ENCODE results near the gene TMED4. TPM values are rescaled to one million over a fixed set of nuclear protein-coding genes. Genes with fewer than 3 reads are reported as not detected.

The TMED4 gene
- polyA plus RNA-seq, 2 donors: 24.3 to 26.4 TPM

DNA sequence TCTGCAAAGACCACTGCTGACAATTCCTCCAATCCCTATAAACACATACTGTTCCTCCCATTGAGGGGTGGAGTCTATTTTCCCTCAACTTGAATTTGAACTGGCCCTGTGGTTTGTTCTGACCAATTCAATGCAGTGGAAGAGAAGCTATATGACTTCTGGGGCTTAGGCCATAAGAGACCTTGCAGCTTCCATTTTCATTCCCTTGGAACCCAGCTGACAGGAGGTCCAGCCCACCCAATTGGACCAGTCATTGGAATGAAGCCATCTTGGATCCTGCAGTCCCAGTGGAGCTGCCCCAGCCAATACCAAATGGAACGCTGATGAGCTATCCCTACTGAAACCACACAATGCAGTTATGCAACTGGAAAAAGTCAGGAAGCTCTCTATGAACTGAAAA, 8.9 kb upstream of the TMED4 start:
- Histone ChIP-seq H3K9me3 (ENCODE audit: control insufficient read depth in 2 of 2, insufficient read depth in 1 of 2, low read depth in 1 of 2, low read length in 1 of 2) (no peaks in the 10 kb centered on the region), H3K27me3 (ENCODE audit: control insufficient read depth in 1 of 2, insufficient read depth in 2 of 2, low read length in 2 of 2) (no peaks in the 10 kb centered on the region), H3K4me1 (ENCODE audit: control insufficient read depth in 2 of 2, insufficient read depth in 2 of 2, low read length in 1 of 2) (no peaks in the 10 kb centered on the region), H3K27ac (ENCODE audit: low read depth in 2 of 2, low read length in 1 of 2) (no peak overlapping the region), H3K36me3 (ENCODE audit: control insufficient read depth in 2 of 2, insufficient read depth in 2 of 2, low read length in 1 of 2) (no peaks in the 10 kb centered on the region), H3K4me3 (ENCODE audit: low read depth in 1 of 2, low read length in 2 of 2) (no peak overlapping the region)
- 72 to 74% methylated on average over 1 of the region's 1 CpG for WGBS, 2 donors

GRCh38 chr7:44587843-44588711, 6.0 kb upstream of the TMED4 start:
- Histone ChIP-seq H3K36me3 (ENCODE audit: control insufficient read depth in 2 of 2, insufficient read depth in 2 of 2, low read length in 1 of 2) (no peaks in the 10 kb centered on the region), H3K27me3 (ENCODE audit: control insufficient read depth in 1 of 2, insufficient read depth in 2 of 2, low read length in 2 of 2) (no peaks in the 10 kb centered on the region), H3K4me1 (ENCODE audit: control insufficient read depth in 2 of 2, insufficient read depth in 2 of 2, low read length in 1 of 2) (no peaks in the 10 kb centered on the region), H3K27ac (ENCODE audit: low read depth in 2 of 2, low read length in 1 of 2) (no peak overlapping the region), H3K9me3 (ENCODE audit: control insufficient read depth in 2 of 2, insufficient read depth in 1 of 2, low read depth in 1 of 2, low read length in 1 of 2) (no peaks in the 10 kb centered on the region), H3K4me3 (ENCODE audit: low read depth in 1 of 2, low read length in 2 of 2) (no peak overlapping the region)
- WGBS, 2 donors: 18% methylated on average over 6 of the region's 6 CpGs

DNA sequence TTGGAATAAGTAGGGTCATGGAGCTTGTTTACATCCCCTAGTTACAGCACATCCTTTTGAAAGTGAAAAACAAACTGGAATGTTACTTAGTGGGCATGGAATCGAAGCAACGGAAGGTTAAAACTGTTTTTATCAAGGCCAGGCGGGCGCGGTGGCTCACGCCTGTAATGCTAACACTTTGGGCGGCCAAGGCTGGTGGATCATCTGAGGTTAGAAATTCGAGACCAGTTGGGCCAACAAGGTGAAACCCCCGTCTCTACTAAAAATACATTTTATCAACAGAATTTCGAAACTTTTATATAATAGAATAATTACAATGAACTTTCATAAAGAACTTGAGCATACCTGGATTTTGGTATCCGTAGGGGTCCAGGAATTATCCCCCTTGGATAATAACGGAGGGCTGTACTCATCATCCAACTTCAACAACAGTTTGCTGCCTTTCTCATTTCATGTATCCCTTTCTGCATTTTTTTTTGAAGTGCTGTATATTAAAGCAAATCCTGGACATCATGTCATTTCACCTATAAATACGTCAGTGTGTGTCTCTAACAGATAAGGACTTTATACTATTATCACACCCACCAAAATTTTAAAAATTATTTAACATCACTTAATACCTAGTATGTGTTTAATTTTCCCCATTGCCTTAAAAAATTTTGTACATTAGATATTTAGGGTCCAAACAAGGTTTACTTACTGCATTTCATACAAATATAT, 1.3 kb upstream of the TMED4 start:
- H3K27me3 ChIP-seq (ENCODE audit: control insufficient read depth in 1 of 2, insufficient read depth in 2 of 2, low read length in 2 of 2): no peaks in the 10 kb centered on the region
- H3K4me1 ChIP-seq (ENCODE audit: control insufficient read depth in 2 of 2, insufficient read depth in 2 of 2, low read length in 1 of 2): peaks cover 3 to 4% of the 10 kb centered on the region in 2 donors
- WGBS, 2 donors: 87 to 91% methylated on average over 13 of the region's 13 CpGs
- peaks cover 5 to 9% of the 10 kb centered on the region in 2 donors for H3K36me3 ChIP-seq (ENCODE audit: control insufficient read depth in 2 of 2, insufficient read depth in 2 of 2, low read length in 1 of 2)
- H3K9me3 ChIP-seq (ENCODE audit: control insufficient read depth in 2 of 2, insufficient read depth in 1 of 2, low read depth in 1 of 2, low read length in 1 of 2): no peaks in the 10 kb centered on the region
- peak overlapping the region; percentile 65 to 74 for H3K4me3 ChIP-seq (ENCODE audit: low read depth in 1 of 2, low read length in 2 of 2)
- H3K27ac ChIP-seq (ENCODE audit: low read depth in 2 of 2, low read length in 1 of 2): peak overlapping the region; percentile 99

- no peaks in the 10 kb centered on the region for H3K27me3 ChIP-seq (ENCODE audit: control insufficient read depth in 1 of 2, insufficient read depth in 2 of 2, low read length in 2 of 2)
- H3K27ac ChIP-seq (ENCODE audit: low read depth in 2 of 2, low read length in 1 of 2): peak overlapping the region; percentile 61 to 99
- peaks cover 3 to 4% of the 10 kb centered on the region in 2 donors for H3K4me1 ChIP-seq (ENCODE audit: control insufficient read depth in 2 of 2, insufficient read depth in 2 of 2, low read length in 1 of 2)
- WGBS, 2 donors: 14 to 16% methylated on average over 29 to 30 of the region's 30 CpGs
- peaks cover 5 to 9% of the 10 kb centered on the region in 2 donors for H3K36me3 ChIP-seq (ENCODE audit: control insufficient read depth in 2 of 2, insufficient read depth in 2 of 2, low read length in 1 of 2)
- H3K9me3 ChIP-seq (ENCODE audit: control insufficient read depth in 2 of 2, insufficient read depth in 1 of 2, low read depth in 1 of 2, low read length in 1 of 2): no peaks in the 10 kb centered on the region
- peak overlapping the region; percentile 65 to 74 for H3K4me3 ChIP-seq (ENCODE audit: low read depth in 1 of 2, low read length in 2 of 2)
These were observed 819 bp downstream of the TMED4 start for GRCh38 chr7:44580945-44581878.

- Histone ChIP-seq H3K9me3 (ENCODE audit: control insufficient read depth in 2 of 2, insufficient read depth in 1 of 2, low read depth in 1 of 2, low read length in 1 of 2) (no peaks in the 10 kb centered on the region), H3K27ac (ENCODE audit: low read depth in 2 of 2, low read length in 1 of 2) (no peak overlapping the region), H3K36me3 (ENCODE audit: control insufficient read depth in 2 of 2, insufficient read depth in 2 of 2, low read length in 1 of 2) (peaks cover 15 to 16% of the 10 kb centered on the region in 2 donors), H3K4me1 (ENCODE audit: control insufficient read depth in 2 of 2, insufficient read depth in 2 of 2, low read length in 1 of 2) (peaks cover 10 to 11% of the 10 kb centered on the region in 2 donors), H3K27me3 (ENCODE audit: control insufficient read depth in 1 of 2, insufficient read depth in 2 of 2, low read length in 2 of 2) (no peaks in the 10 kb centered on the region), H3K4me3 (ENCODE audit: low read depth in 1 of 2, low read length in 2 of 2) (no peak overlapping the region)
- WGBS, 2 donors: 75 to 81% methylated on average over 2 of the region's 2 CpGs
These were observed 5.8 kb downstream of the TMED4 start for GRCh38 chr7:44576228-44576627.

- Histone ChIP-seq H3K27me3 (ENCODE audit: control insufficient read depth in 1 of 2, insufficient read depth in 2 of 2, low read length in 2 of 2) (no peaks in the 10 kb centered on the region), H3K4me3 (ENCODE audit: low read depth in 1 of 2, low read length in 2 of 2) (no peak overlapping the region), H3K27ac (ENCODE audit: low read depth in 2 of 2, low read length in 1 of 2) (no peak overlapping the region), H3K9me3 (ENCODE audit: control insufficient read depth in 2 of 2, insufficient read depth in 1 of 2, low read depth in 1 of 2, low read length in 1 of 2) (no peaks in the 10 kb centered on the region), H3K36me3 (ENCODE audit: control insufficient read depth in 2 of 2, insufficient read depth in 2 of 2, low read length in 1 of 2) (peaks cover 19 to 25% of the 10 kb centered on the region in 2 donors), H3K4me1 (ENCODE audit: control insufficient read depth in 2 of 2, insufficient read depth in 2 of 2, low read length in 1 of 2) (peaks cover 6 to 9% of the 10 kb centered on the region in 2 donors)
These were observed 7.0 kb downstream of the TMED4 start for GRCh38 chr7:44575054-44575453.

GRCh38 chr7:44574287-44574872, 7.7 kb downstream of the TMED4 start:
- H3K4me3 ChIP-seq (ENCODE audit: low read depth in 1 of 2, low read length in 2 of 2): peak overlapping the region; percentile 85 to 96
- peak overlapping the region; percentile 87 to 95 for H3K27ac ChIP-seq (ENCODE audit: low read depth in 2 of 2, low read length in 1 of 2)
- H3K36me3 ChIP-seq (ENCODE audit: control insufficient read depth in 2 of 2, insufficient read depth in 2 of 2, low read length in 1 of 2): peaks cover 22 to 29% of the 10 kb centered on the region in 2 donors
- WGBS, 2 donors: 21 to 23% methylated on average over 18 of the region's 18 CpGs
- no peaks in the 10 kb centered on the region for H3K9me3 ChIP-seq (ENCODE audit: control insufficient read depth in 2 of 2, insufficient read depth in 1 of 2, low read depth in 1 of 2, low read length in 1 of 2)
- no peaks in the 10 kb centered on the region for H3K27me3 ChIP-seq (ENCODE audit: control insufficient read depth in 1 of 2, insufficient read depth in 2 of 2, low read length in 2 of 2)
- H3K4me1 ChIP-seq (ENCODE audit: control insufficient read depth in 2 of 2, insufficient read depth in 2 of 2, low read length in 1 of 2): peaks cover 6 to 9% of the 10 kb centered on the region in 2 donors

GRCh38 chr7:44573464-44574286, 8.4 kb downstream of the TMED4 start, which contains the start of gene DDX56:
TSS of gene DDX56 (minus strand) at chr7:44573908. CDS start at chr7:44573895, 13 bp downstream.
- peak within 1 kb of the TSS; percentile 85 to 96 for H3K4me3 ChIP-seq (ENCODE audit: low read depth in 1 of 2, low read length in 2 of 2)
- no peaks in the 10 kb centered on the region for H3K27me3 ChIP-seq (ENCODE audit: control insufficient read depth in 1 of 2, insufficient read depth in 2 of 2, low read length in 2 of 2)
- H3K4me1 ChIP-seq (ENCODE audit: control insufficient read depth in 2 of 2, insufficient read depth in 2 of 2, low read length in 1 of 2): peaks cover 6 to 9% of the 10 kb centered on the region in 2 donors
- H3K36me3 ChIP-seq (ENCODE audit: control insufficient read depth in 2 of 2, insufficient read depth in 2 of 2, low read length in 1 of 2): peaks cover 27 to 30% of the 10 kb centered on the region in 2 donors
- no peaks in the 10 kb centered on the region for H3K9me3 ChIP-seq (ENCODE audit: control insufficient read depth in 2 of 2, insufficient read depth in 1 of 2, low read depth in 1 of 2, low read length in 1 of 2)
- 0 to 1% methylated on average over 74 of the region's 74 CpGs for WGBS, 2 donors
- H3K27ac ChIP-seq (ENCODE audit: low read depth in 2 of 2, low read length in 1 of 2): peak within 1 kb of the TSS; percentile 87 to 95
